NOMO-1 treated with DMSO at 0.1 percent for 48 hours (cell line): ENCODE results near the gene MAP10.

Experiments used
- DNase-seq: peaks from one replicate; lab custom pipeline; 2025; ENCODE audit not compliant: unreplicated experiment; lab: John Stamatoyannopoulos, UW

Gene MAP10

GRCh38 chr1:232853994-232854797 is 49.0 kb downstream of the MAP10 start:
- DNase-seq: peak; percentile 13

GRCh38 chr1:232854798-232855159 is 49.6 kb downstream of the MAP10 start:
- DNase-seq: no peak

GRCh38 chr1:232856541-232856940 is 51.3 kb downstream of the MAP10 start:
- no peak for DNase-seq
